SKM-1 (cell line): ENCODE measurements around the gene TF.
"Not testable (repeated sequence)": the region's sequence is repeated elsewhere in the genome, so short reads cannot be mapped to it uniquely, and the experiment has no call there.

Source experiments
- DNase-seq: peaks from one replicate; lab custom pipeline; 2025; ENCODE audit not compliant: unreplicated experiment; lab: John Stamatoyannopoulos, UW

Gene TF

DNA sequence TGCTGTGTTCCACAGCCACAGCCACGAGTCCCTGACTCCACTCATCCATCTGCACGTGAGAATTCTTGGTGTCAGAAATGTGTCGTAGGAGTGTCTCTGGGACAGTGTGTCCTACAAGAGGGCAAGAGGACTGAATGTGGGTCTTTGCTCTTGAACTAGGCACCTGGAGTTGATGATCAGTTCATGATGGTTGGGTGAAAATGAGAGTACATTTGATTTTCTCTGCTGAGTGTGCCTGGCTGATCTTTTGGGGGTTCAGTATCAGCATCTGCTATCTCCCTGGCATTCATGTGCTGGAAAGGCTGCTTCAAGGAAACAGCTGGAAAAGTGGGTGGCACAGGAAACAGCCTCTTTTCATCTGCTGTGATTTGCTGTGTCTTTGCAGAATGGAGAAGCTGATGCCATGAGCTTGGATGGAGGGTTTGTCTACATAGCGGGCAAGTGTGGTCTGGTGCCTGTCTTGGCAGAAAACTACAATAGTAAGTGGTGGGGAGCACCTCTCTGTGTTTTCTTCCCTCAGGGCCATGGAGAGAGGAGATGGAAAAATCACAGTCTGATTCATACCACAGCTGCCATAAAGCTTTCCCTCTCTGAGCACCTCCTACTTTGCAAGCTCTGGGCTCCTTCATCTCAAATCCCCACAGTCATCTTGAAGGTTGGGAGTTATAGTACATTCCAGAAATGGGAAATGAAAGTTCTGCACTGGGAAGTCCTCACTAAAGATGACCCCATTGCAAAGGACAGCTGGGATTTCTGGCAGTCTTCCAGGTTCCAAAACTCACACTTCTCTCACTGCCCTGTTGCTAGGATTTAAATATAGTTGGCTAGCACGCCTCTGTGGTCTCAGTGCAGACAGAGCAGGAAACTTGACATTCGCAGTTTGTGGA is 17.8 kb downstream of the TF start:
- DNase-seq, result no peak

DNA sequence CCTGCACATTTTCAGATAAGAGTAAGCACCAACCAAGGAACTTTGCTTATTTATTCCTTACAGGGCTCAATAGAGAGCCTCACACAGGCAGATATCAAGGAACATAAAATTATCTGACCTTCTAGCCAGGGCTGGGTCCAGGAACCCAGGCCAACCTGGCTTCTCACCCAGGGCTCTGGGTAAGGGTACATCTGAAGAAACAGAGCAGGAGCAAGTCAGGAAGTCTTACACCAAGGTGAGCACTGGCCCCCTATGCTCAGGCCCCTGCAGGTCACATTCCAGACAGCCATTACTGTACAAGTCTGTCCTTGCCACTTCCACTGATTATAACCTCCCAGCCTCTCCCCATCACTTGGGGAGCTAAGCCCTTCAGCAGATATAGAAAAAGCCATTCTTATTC is 19.1 kb downstream of the TF start:
- DNase-seq, result no peak

DNA sequence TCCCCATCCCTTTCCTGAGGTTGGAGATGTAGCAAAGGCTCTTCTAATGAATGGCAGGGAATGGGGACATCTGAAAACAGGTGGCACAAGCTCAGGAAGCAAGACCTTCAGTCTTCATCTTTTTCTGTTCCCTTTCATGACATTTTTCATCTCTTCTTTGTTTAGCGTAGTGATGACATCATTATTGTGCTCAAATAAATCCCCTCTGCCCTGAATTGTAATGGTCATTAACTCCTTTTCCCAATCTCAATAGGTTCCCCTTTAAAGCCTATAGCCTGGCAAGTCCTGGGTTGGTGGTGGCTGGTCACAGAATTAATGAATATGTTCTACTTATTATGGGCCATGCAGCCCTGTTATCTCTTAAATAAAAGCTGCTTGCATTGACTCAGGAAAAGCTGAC is 21.4 kb downstream of the TF start:
- no peak for DNase-seq

DNA sequence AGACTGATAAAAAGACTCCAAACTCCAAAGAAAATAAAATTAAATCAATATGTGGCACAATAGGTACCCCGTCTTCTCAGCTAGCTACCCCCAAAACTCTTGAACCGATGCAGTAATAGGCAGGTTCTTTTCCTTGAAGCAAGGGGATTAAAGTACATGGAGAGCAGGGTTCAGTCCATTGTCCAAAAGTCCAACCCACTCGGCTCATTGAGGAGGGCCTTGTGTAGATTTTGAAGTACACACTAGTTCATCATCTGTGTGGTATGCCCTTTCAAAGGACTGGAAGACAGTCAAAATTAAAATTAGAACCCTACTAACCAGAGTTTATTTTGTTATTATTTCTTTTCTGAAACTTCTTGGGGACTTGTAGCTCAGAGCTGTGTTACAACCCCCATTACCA is 23.3 kb downstream of the TF start:
- no peak for DNase-seq

DNA sequence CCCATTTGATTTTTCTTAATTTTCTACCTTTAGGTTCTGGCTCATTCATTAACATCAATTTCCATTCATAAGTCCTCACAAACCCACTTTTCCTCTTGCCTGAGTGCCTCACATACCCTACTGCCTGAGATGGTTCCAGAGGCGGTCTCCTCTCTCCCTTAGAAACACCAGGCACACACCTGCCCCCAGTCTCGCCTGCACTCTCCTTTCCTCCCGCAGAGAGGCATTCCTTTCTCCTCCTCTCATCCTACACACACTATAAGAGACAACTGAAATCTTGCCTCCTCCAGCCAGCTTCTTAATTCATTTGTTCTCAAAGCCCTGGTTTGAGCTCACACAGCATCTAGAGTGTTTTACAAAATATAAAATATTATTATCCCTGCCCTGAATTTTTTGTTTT is 27.5 kb downstream of the TF start:
- no peak for DNase-seq

DNA sequence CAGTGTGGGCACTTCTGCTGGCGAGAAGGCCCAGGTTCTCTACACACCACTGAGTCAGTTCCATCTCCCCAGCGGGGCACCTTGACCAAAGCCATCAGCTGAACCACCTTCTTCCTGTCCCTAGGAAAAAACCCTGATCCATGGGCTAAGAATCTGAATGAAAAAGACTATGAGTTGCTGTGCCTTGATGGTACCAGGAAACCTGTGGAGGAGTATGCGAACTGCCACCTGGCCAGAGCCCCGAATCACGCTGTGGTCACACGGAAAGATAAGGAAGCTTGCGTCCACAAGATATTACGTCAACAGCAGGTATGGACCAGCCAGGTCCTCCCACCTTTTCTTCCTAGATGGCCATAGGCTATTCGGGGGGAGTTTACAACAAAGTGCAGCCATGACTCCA is 29.1 kb downstream of the TF start:
- no peak for DNase-seq

DNA sequence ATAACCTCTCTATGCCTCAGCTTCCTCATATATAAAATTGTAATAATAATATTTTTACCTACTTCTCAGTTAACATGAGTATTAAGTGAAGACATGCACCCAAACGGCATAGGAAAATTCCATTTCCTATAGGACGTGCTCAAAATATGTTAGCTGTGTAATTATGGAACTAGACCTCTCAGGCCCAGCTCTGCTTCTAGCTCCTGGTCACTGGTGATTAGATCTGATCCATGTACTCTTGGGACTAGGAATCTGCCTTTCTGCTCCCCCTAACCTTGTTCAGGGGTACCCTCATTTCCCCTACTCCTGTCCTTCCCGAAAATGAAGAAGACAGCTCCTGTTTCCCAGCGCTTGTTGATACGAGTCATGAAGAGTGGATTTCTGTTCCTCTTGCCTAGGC is 29.6 kb downstream of the TF start:
- no peak for DNase-seq

DNA sequence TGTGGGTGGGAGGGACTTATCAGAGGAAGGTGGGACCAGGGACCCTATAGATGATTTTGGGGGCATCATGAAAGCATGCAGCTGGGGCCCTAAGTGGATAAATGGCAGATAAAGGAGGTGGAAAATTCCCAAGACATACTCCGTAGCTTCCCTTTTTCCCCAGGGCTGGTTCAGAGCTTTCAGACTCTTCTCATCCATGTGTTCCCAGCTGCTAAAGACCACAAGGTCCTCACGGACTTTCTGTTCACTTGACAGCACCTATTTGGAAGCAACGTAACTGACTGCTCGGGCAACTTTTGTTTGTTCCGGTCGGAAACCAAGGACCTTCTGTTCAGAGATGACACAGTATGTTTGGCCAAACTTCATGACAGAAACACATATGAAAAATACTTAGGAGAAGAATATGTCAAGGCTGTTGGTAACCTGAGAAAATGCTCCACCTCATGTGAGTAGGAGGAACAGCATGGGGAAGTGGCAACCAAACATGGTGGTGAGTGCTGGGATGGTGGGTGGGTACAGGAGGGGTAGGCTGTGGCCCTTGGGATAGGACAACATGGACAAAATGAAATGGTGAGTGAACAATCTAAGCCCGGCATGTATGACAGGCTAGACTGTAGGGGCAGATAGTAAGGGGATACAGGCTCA is 30.7 kb downstream of the TF start:
- no peak for DNase-seq

DNA sequence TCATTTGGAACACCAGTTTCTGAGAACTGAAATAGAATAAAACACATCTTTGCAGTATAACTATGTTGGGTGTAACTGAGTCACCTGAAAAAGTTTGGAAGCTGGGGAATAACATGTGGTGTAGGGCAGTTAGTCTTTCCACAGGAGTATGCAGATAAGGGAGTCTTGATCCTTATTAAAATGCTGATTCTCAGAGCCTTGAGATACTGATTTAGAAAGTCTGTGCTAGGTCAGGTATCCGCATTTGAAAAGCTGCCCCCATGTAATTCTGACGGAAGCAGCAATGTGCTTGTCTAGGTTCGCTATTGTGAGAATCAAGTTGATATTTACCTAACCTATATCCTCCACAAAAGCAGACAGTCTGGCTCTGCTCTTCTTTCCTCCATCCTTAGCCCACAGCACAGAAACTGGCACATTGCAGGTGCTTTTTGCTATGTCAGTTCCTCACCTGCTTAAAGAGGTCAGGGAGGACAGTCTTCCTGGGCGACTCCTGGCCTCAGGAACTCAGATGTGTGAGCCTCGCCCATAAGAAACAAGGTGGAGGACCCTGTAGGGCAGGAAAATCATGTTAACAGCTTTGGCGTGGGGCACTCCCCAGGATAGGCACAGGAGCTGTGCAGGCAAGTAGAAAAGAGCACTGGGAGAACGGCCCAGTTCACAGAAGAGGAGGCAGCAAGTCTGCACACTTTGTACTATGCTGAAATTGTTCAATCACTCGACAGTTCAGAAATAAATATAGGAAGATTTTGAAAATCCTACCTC is 31.8 kb downstream of the TF start:
- no peak for DNase-seq

DNA sequence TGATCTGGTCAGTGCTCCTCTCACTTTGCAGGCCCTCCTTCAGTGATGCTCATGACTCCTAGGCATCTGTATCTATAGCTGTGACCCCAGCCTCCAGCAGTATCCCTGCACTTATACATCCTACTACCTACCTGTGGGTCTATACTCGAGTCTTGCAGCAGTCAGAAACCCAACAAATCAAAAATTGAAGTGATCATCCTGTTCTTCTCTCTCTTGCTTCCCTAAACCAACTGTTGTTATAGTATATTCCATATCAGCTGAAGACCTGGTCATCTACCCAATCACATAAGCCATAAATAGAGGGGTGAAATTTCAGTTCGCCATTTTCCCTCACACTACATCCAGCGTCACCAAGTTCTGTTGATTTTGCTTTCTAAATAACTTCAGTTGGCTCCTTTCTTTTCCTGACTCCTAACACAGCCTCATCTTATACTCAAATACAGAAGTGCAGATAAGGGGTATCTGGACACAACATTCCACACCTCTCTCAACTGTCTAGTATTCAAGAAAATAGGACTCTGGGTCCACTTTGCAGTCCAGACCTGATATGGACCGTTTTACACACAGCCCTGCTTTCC is 33.5 kb downstream of the TF start:
- DNase-seq, result no peak

DNA sequence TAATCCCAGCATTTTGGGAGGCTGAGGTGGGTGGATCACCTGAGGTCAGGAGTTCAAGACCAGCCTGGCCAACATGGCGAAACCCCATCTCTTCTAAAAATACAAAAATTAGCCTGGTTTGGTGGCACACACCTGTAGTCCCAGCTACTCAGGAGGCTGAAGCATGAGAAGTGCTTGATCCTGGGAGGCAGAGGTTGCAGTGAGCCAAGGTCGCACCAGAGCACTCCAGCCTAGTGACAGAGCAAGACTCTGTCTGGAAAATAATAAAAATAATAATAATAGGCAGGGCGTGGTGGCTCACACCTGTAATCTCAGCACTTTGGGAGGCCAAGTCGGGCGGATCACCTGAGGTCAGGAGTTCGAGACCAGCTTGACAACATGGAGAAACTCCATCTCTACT is 34.6 kb downstream of the TF start:
- not testable (repeated sequence) for DNase-seq

DNA sequence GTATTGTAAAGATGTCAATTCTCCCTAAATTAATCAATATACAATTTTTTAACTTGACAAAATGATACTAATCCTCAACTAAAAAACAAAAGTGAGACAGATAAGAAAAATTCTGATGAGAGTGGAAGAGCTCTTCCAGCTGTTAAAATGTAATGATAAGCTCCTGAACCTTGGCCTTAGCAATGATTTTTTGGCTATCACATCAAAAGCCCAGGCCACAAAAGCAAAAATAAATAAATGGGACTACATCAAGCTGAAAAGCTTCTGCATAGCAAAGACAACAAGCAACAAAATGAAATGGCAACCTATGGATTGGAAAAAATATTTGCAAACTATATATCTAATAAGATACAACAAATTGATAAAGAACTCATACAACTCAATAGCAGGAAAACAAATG is 35.4 kb downstream of the TF start:
- DNase-seq, result no peak

DNA sequence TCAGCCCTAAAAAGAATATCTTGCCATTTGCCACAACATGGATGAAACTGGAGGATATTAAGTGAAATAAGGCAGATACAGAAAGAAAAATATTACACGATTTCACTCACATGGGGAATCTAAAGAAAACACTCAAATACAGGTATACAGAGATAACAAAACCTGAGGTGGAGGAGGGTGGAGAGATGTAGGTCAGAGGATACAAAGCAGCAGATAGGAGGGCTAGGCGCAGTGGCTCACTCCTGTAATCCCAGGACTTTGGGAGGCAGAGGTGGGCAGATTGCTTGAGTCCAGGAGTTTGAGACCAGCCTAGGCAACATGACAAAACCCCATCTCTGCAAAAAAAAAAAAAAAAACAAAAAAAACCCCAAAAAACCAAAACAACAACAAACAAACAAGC is 36.3 kb downstream of the TF start:
- no peak for DNase-seq

DNA sequence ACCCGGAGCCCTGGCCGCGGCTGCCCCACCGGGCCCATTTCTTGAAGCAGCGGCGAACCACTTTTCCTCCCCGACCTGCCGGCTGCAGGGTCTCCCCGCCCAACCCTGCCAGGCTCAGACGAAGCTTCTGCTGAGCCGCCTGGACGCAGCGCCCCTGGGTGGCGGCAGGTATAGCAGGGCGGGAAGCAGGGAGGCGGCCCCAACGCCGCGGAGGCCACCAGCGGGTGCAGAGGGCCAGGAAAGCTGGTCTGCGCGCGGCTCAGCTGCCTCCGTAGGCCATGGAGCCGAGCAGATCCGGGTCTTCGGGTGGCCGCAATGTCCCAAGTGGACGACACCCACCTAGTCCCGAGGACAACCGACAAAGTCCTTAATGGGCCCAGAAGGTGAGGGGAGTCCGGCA is 37.6 kb downstream of the TF start:
- no peak for DNase-seq

DNA sequence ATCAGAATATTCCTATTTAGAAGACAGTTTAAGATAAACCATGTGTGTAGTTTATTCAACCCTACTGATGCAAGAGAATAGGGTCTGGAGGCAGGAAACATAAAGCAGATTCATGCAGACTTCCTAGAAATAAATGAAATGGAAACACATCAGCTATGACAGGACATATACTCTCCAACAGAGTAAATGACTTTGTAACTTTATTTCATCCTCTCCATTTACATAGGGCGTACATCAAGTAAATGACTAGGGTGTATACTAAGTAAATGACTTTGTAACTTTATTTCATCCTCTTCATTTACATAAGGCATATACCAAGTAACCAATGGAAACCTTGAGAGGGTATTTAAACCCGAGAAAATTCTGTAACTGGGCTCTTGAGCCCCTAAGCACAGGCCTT is 41.8 kb downstream of the TF start:
- DNase-seq, result no peak

DNA sequence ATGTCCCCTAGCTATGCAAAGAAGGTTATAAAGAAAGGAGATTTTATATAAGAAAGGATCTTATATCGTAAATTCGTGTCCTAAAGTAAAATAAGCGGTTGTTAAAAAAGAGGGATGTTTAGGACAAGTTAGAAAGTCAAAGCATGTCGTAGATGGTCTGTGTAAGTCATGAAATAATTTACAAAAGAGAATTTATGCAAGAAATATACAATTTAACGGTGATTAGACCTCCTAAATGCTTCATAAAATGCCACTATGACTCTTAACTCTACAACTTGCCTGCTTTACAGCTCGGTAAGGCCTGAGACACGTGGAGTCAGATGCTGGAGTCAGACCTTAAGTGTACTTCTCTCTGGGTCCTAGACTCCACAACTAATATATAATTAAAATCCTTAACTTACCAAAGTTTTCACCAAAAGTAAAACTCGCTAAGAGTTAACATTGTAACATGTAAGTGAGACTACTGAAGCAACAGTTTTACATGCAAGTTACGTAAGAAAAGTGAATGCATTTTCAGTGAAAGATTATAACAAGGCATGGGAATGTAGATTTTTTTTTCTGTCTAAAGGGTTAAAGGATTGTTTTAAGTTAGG is 46.1 kb downstream of the TF start:
- no peak for DNase-seq

DNA sequence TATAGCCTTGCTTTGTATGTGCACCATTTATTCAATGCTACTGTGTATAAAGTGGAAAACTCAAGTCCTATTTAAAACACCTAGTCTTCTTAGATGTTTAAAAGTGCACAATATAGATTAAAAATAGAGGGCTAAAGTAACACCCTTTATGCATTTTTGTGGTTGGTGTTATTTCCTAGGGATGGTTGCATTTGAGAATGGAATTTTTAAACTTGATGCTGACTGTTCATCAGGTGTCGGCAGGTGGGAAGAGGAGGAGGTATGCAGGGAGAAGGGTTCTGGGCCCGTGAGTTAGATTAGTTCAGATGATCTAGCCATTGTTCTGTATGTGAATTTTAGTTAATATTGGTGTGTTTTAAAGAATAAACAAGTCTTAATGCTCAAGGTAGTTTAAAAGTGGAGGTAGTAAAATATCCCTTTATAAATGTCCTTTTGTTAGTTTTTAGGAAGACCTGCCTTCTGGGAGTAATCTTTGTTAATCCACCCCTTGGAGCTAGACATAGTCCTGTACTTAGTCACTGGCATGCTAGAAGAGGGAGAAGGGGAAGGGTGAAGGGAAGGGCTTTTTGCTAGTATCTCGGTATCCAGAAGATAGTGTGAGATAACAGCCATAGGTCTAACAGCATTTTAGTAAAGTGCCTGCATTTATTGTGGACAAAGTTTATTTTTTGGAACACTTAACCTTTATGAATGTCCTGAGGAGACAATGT is 51.4 kb downstream of the TF start:
- DNase-seq, result no peak

DNA sequence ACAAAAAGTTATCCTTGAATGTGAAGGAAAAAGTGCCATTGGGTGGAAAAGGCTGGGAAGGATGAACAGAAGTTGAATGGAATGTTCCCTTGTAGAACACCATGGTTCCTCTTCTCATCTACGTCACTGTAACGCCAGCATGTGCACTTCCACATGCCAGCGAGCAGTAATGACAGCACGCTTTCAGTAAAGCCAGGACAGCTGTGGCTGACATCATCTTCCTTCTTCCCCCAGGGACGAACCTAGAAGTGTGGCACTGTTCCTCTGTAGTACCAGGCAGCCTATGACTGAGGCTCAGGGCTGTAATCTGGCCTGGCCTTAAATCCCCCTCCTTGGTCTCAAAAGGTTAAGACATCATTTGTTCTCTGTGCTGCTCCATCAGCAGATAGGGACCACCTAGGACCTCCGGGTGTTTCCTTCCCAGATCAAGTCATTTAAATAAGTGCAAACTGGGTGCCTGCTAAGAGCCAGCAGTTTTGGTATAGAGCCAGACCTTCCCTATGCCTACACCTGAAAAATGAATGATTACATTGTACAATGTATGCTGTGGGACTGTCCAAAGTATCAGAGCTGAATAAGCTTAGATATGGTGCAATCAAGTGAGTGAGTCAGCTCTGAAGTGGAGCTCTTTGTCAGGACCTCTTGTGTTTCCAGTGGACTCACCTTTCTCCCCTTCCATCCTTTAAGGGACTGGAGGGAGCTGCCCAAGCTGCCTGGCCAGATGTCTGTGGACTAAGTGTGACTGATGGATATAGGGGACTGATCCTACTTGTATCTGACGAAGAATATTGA is 53.8 kb downstream of the TF start:
- DNase-seq, result no peak

DNA sequence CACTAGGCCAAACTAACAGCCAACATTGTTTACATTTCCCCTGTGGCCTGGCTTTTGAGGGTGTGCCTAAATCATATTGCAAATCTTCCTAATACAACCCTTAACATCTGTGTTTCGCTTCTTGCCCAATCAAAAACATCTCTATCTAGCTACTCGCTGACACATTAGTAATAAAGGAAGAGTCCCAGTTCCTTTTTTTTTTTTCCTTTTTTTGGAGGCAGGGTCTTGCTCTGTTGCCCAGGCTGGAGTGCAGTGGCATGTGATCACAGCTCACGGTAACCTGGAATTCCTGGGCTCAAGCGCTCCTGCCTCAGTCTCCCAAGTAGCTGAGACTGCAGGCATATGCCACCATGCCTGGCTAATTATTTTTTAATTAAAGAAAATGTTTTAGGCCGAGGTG is 57.3 kb downstream of the TF start:
- no peak for DNase-seq

DNA sequence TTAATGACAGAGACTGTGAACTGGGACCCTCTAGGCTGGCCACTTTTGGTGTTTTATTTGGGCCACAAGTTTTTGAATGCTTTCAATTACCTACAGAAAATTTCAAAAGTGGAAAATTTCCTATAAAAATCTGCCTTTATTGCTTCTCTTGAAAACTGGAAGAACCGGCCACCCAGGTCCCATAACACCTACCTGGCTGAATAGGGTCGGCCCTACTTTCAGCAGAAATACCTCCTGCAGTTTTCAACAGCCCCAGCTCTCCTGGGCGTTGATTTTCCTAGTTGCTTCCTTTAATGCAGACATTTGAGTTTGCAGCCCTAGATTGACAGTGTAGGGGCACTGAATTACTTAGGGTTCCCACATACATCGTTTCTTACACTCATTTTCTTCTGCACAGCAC is 58.7 kb downstream of the TF start:
- DNase-seq, result no peak
